ENCODE data around the gene ELP2. TPM values are rescaled to one million over a fixed set of nuclear protein-coding genes. Genes with fewer than 3 reads are reported as not detected.

Gene ELP2
- polyA plus RNA-seq, 1 donor (not counting 4 experiments of a cell fraction or from before 2014, with no cell fraction given), result 74.6 TPM

DNA sequence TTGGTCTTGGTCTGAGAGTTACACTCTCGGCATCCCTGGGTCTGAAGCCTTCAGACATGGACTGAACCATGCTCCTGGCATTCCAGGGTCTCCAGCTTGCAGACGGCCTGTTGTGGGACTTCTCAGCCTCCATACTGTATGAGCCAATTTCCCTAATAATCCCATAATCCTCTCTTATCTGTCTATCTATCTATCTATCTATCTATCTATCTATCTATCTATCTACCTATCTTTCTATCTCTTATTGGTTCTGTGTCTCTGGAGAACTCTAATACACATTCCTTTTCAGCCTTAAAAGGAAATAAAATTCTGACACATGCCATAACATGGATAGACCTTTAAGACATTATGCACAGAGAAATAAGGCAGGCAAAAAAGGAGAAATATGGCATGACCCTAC lies 24.9 kb upstream of the ELP2 start:
- dilution Hi-C loops (cut with MboI; ENCODE audit: extremely low pct_ligation_motif_present, low sequenced_read_pairs), result no loop called here
- no peak for FAIRE-seq
- no peak overlapping the region for H3K4me2 ChIP-seq (ENCODE audit: control insufficient read depth, extremely low read depth, insufficient read depth, low read depth, low read length)

DNA sequence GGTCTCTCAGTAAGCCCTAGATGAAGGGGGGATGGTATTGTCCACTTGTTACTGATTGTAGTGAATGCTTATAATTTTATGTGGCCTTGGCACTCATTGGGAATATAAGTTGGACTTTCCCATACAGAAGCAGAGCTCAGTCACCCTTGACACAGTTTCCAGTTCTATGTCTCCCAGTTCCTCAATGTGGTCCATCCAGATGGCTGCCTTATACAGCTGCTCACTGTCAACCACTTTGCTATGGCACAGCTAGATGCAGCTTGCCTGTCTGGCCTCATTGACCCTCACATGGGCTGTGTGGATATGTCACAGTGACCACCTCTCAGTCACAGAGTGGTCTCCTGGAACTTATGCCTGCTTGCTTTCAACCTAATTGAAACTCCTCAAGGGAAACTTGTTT lies 22.2 kb upstream of the ELP2 start:
- Histone ChIP-seq H3K36me3 (ENCODE audit: control insufficient read depth in 2 of 2, extremely low read depth in 1 of 2, insufficient read depth in 2 of 2, low read length in 2 of 2) (peaks cover 5 to 6% of the 10 kb centered on the region in 2 experiments), H3K79me2 (ENCODE audit: control insufficient read depth, insufficient read depth, low read length) (no peaks in the 10 kb centered on the region), H3K27ac (ENCODE audit: control insufficient read depth, insufficient read depth, low read length) (no peak overlapping the region), H3K9ac (ENCODE audit: control insufficient read depth, extremely low read depth, insufficient read depth, low read length) (no peak overlapping the region), H3K27me3 (ENCODE audit: control insufficient read depth, extremely low read depth, insufficient read depth, low read length) (no peaks in the 10 kb centered on the region), H3K9me1 (ENCODE audit: control insufficient read depth, extremely low read depth, insufficient read depth, low read length) (no peaks in the 10 kb centered on the region), H3K9me3 (ENCODE audit: control insufficient read depth, low read depth, low read length) (no peaks in the 10 kb centered on the region), H3K4me3 (ENCODE audit: control insufficient read depth in 2 of 3, extremely low read depth in 1 of 3, insufficient read depth in 2 of 3, low read depth in 1 of 3, low read length in 3 of 3) (no peak overlapping the region), H3K4me2 (ENCODE audit: control insufficient read depth, extremely low read depth, insufficient read depth, low read depth, low read length) (no peak overlapping the region), H2AFZ (ENCODE audit: control insufficient read depth, low read length) (no peak overlapping the region), H4K20me1 (ENCODE audit: control insufficient read depth, extremely low read depth, insufficient read depth, low read length) (no peaks in the 10 kb centered on the region), H3K4me1 (ENCODE audit: control insufficient read depth, extremely low read depth, insufficient read depth, low read length) (no peaks in the 10 kb centered on the region)
- FAIRE-seq (no peak), DNase-seq (ENCODE audit: low read depth, low spot score) (no peak)
- dilution Hi-C loops (cut with MboI; ENCODE audit: extremely low pct_ligation_motif_present, low sequenced_read_pairs), result no loop called here
- TF ChIP-seq, protein P1, sequence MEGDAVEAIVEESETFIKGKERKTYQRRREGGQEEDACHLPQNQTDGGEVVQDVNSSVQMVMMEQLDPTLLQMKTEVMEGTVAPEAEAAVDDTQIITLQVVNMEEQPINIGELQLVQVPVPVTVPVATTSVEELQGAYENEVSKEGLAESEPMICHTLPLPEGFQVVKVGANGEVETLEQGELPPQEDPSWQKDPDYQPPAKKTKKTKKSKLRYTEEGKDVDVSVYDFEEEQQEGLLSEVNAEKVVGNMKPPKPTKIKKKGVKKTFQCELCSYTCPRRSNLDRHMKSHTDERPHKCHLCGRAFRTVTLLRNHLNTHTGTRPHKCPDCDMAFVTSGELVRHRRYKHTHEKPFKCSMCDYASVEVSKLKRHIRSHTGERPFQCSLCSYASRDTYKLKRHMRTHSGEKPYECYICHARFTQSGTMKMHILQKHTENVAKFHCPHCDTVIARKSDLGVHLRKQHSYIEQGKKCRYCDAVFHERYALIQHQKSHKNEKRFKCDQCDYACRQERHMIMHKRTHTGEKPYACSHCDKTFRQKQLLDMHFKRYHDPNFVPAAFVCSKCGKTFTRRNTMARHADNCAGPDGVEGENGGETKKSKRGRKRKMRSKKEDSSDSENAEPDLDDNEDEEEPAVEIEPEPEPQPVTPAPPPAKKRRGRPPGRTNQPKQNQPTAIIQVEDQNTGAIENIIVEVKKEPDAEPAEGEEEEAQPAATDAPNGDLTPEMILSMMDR (optimal IDR thresholded peaks at IDR 0.05 in 1 of 3, IDR thresholded peaks at IDR 0.05 in 1 of 3, conservative IDR thresholded peaks at IDR 0.05 in 1 of 3; ENCODE audit: extremely low read depth in 1 of 3, insufficient read depth in 2 of 3, low read length in 3 of 3), result no peak
- TF ChIP-seq EZH2 (IDR thresholded peaks at IDR 0.05; ENCODE audit: low read length), result no peak

More for the DNA sequence above, 24.9 kb upstream of the ELP2 start:
- no peak overlapping the region for H3K27ac ChIP-seq (ENCODE audit: control insufficient read depth, insufficient read depth, low read length)
- DNase-seq (ENCODE audit: low read depth, low spot score), result no peak
- H4K20me1 ChIP-seq (ENCODE audit: control insufficient read depth, extremely low read depth, insufficient read depth, low read length), result no peaks in the 10 kb centered on the region
- no peak overlapping the region for H3K9ac ChIP-seq (ENCODE audit: control insufficient read depth, extremely low read depth, insufficient read depth, low read length)
- H2AFZ ChIP-seq (ENCODE audit: control insufficient read depth, low read length), result no peak overlapping the region
- no peak overlapping the region for H3K4me3 ChIP-seq (ENCODE audit: control insufficient read depth in 2 of 3, extremely low read depth in 1 of 3, insufficient read depth in 2 of 3, low read depth in 1 of 3, low read length in 3 of 3)
- no peaks in the 10 kb centered on the region for H3K9me1 ChIP-seq (ENCODE audit: control insufficient read depth, extremely low read depth, insufficient read depth, low read length)
- H3K27me3 ChIP-seq (ENCODE audit: control insufficient read depth, extremely low read depth, insufficient read depth, low read length), result no peaks in the 10 kb centered on the region
- no peaks in the 10 kb centered on the region for H3K79me2 ChIP-seq (ENCODE audit: control insufficient read depth, insufficient read depth, low read length)
- H3K36me3 ChIP-seq (ENCODE audit: control insufficient read depth in 2 of 2, extremely low read depth in 1 of 2, insufficient read depth in 2 of 2, low read length in 2 of 2), result peaks cover 2 to 5% of the 10 kb centered on the region in 2 experiments
- no peaks in the 10 kb centered on the region for H3K9me3 ChIP-seq (ENCODE audit: control insufficient read depth, low read depth, low read length)
- no peaks in the 10 kb centered on the region for H3K4me1 ChIP-seq (ENCODE audit: control insufficient read depth, extremely low read depth, insufficient read depth, low read length)
- TF ChIP-seq, protein P1 (optimal IDR thresholded peaks at IDR 0.05 in 1 of 3, IDR thresholded peaks at IDR 0.05 in 1 of 3, conservative IDR thresholded peaks at IDR 0.05 in 1 of 3; ENCODE audit: extremely low read depth in 1 of 3, insufficient read depth in 2 of 3, low read length in 3 of 3), result no peak
- TF ChIP-seq EZH2 (IDR thresholded peaks at IDR 0.05; ENCODE audit: low read length), result no peak
